A549 (cell line): ENCODE results near the gene TTC31.
A peak's percentile ranks its signal among the peaks of the same experiment; 100 is the strongest.

Source experiments
- CEBPB ChIP-seq, 2 experiments: fragments of >200 bp in 1 of 2; sonication (Bioruptor Twin) in 1 of 2; formaldehyde crosslinking in 1 of 2; IDR thresholded peaks; 2 replicates each; pipeline ENCODE4 v1.6.1; 2012 to 2016
- EP300 ChIP-seq, 2 experiments: fragments of >200 bp; sonication (Bioruptor Twin); formaldehyde crosslinking; IDR thresholded peaks; 2 replicates in 1 of 2; 3 replicates in 1 of 2; pipeline ENCODE4 v1.6.1; 2016 to 2017
- ESRRA ChIP-seq: fragments of 150-350 bp; IDR thresholded peaks from 2 replicates; pipeline ENCODE4 v1.6.1; 2014; ENCODE audit warnings: mild to moderate bottlenecking, low read length, borderline replicate concordance
- POLR2A ChIP-seq: IDR thresholded peaks from 2 replicates; pipeline ENCODE4 v1.6.1; 2012; ENCODE audit warnings: mild to moderate bottlenecking, low read length
- RAD21 ChIP-seq, 2 experiments: fragments of >200 bp in 1 of 2; sonication (Bioruptor Twin) in 1 of 2; formaldehyde crosslinking in 1 of 2; IDR thresholded peaks in 1 of 2; conservative IDR thresholded peaks in 1 of 2; 2 replicates in 1 of 2; 3 replicates in 1 of 2; pipeline ENCODE4 v1.6.1; 2012 to 2018; ENCODE audit warnings: inconsistent platforms in 1 of 2
- RNF2 ChIP-seq: fragments of 200-600 bp; sonication (generic); IDR thresholded peaks from 2 replicates; pipeline ENCODE4 v1.6.1; 2016; ENCODE audit warnings: low read depth, mild to moderate bottlenecking, antibody characterized with exemption, moderate library complexity, borderline replicate concordance
- SMC3 ChIP-seq: fragments of >200 bp; sonication (Bioruptor Twin); formaldehyde crosslinking; IDR thresholded peaks from 3 replicates; pipeline ENCODE4 v1.6.1; 2018; ENCODE audit warnings: inconsistent platforms
- SREBF2 ChIP-seq: fragments of 450-650 bp; IDR thresholded peaks from 2 replicates; pipeline ENCODE4 v1.6.1; 2014; ENCODE audit warnings: mild to moderate bottlenecking, moderate library complexity
- TF ChIP-seq, protein P1 (sequence below): fragments of >200 bp; sonication (Bioruptor Twin); formaldehyde crosslinking; IDR thresholded peaks from 3 replicates; pipeline ENCODE4 v1.5.1; 2016
- TF ChIP-seq, protein P2 (sequence below): fragments of 150-350 bp; IDR thresholded peaks from 2 replicates; pipeline ENCODE4 v1.6.1; 2014; ENCODE audit warnings: low read depth, mild to moderate bottlenecking, low read length
- TF ChIP-seq, protein P3 (sequence below): IDR thresholded peaks from 2 replicates; pipeline ENCODE4 v1.6.1; 2012

DNA sequence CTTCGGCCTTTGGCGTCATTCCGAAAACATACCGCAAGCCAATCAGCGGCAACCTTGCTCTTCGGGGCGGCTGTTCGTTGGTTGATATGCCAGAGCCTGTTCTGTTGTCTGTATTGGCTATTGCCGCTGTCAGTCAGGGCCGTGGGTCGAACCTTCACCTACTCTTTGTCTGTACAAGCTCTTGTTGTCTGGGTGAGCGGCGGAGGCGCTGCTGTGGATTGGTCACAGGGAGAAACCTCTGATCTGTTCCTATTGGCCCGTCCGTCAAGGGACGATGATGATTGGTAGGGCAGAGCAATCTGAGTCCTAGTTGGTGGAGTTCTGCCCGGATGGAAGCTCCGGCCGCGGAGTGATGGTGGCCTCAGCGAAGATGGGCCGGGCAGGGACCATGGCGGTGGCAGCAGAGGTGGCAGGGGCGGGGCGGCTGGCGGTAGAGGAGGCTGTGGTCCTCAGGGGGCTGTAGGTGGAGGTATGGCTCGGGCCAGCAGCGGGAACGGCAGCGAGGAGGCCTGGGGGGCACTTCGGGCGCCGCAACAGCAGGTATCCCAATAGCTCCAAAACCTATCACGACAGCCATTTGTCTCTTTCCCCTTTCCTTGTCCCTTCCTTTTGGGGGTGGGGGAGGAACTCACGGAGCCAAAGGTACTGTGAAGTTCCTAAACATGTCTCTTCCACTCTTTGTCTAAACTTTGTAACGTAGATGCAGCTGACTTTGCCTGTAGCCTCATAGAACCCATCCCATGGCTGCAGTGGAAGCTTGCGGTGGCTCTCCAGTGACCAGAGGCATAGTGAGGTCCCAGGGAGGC is 24.5 kb upstream of the TTC31 start, which contains the start of gene WBP1:
- TF ChIP-seq ESRRA (no peak), RAD21 (conservative IDR thresholded peaks at IDR 0.05 in 1 of 2, IDR thresholded peaks at IDR 0.05 in 1 of 2) (no peak), SMC3 (no peak), EP300 (IDR thresholded peaks at IDR 0.05) (no peak), POLR2A (peak; percentile 49), RNF2 (no peak), CEBPB (IDR thresholded peaks at IDR 0.05) (no peak), SREBF2 (no peak)
- TF ChIP-seq, protein P1, sequence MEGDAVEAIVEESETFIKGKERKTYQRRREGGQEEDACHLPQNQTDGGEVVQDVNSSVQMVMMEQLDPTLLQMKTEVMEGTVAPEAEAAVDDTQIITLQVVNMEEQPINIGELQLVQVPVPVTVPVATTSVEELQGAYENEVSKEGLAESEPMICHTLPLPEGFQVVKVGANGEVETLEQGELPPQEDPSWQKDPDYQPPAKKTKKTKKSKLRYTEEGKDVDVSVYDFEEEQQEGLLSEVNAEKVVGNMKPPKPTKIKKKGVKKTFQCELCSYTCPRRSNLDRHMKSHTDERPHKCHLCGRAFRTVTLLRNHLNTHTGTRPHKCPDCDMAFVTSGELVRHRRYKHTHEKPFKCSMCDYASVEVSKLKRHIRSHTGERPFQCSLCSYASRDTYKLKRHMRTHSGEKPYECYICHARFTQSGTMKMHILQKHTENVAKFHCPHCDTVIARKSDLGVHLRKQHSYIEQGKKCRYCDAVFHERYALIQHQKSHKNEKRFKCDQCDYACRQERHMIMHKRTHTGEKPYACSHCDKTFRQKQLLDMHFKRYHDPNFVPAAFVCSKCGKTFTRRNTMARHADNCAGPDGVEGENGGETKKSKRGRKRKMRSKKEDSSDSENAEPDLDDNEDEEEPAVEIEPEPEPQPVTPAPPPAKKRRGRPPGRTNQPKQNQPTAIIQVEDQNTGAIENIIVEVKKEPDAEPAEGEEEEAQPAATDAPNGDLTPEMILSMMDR = no peak
- TF ChIP-seq, protein P2, sequence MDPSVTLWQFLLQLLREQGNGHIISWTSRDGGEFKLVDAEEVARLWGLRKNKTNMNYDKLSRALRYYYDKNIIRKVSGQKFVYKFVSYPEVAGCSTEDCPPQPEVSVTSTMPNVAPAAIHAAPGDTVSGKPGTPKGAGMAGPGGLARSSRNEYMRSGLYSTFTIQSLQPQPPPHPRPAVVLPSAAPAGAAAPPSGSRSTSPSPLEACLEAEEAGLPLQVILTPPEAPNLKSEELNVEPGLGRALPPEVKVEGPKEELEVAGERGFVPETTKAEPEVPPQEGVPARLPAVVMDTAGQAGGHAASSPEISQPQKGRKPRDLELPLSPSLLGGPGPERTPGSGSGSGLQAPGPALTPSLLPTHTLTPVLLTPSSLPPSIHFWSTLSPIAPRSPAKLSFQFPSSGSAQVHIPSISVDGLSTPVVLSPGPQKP = no peak
- TF ChIP-seq, protein P3, sequence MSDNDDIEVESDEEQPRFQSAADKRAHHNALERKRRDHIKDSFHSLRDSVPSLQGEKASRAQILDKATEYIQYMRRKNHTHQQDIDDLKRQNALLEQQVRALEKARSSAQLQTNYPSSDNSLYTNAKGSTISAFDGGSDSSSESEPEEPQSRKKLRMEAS = no peak; the same call in 1 of the 2 replicates
